GM19043 (cell line): Measurements from ENCODE around the gene GRAMD2B.
"Not testable (repeated sequence)": the region's sequence is repeated elsewhere in the genome, so short reads cannot be mapped to it uniquely, and the experiment has no call there.

Experiments used
- ATAC-seq: cut with Tn5 transposase; IDR thresholded peaks from one replicate; pipeline ENCODE4 v1.9.1; 2021; ENCODE audit warnings: low read depth; ENCODE audit not compliant: unreplicated experiment

The GRAMD2B gene, protein sequence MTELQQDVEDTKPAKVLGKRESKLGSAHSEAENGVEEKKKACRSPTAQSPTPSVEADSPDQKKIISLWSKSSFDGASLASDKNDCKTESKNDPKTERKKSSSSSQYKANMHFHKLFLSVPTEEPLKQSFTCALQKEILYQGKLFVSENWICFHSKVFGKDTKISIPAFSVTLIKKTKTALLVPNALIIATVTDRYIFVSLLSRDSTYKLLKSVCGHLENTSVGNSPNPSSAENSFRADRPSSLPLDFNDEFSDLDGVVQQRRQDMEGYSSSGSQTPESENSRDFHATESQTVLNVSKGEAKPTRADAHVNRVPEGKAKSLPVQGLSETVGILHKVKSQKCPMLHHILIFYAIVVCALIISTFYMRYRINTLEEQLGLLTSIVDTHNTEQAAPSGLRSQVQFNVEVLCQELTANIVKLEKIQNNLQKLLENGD

GRCh38 chr5:126422994-126423788 lies at the start of gene GRAMD2B:
Gene GRAMD2B, plus strand, starts transcription at chr5:126423409. Its CDS starts 198 bp downstream, at chr5:126423607.
- peak; percentile 88 for ATAC-seq

- ATAC-seq, result no peak
Measured at GRCh38 chr5:126374109-126374416, 49.1 kb upstream of the GRAMD2B start.

- ATAC-seq, result no peak
Measured at GRCh38 chr5:126376443-126376842, 46.8 kb upstream of the GRAMD2B start.

DNA sequence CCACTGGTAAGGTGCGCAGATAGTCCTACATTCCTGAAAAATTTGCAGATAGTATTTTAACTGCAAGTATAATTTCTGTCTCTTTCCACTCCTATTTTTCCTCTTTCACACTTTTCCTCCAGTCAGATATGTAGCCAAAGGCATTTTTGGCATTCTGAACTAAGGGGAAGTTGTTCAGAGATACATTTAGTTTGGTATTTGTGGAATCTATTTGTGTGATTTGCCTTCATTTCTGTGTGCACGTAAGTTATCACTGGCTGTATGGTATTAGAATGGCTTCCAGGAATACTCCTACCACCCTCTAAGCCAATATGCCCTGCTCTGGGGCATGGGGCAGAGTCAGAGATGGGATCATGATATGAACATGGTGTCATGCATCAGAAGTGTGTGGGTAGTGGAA lies 45.8 kb upstream of the GRAMD2B start:
- ATAC-seq, result no peak

DNA sequence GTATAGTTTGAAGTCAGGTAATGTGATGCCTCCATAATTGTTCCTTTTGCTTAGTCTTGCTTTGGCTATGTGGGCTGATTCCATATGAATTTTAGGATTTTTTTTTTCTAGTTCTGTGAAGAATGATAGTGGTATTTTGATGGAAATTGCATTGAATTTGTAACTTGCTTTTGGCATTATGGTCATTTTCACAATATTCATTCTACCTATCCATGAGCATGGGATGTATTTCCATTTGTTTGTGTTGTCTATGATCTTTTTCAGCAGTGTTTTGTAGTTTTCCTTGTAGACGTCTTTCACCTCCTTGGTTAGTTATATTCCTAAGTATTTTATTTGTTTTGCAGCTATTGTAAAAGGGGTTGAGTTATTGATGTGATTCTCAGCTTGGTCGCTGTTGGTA lies 42.9 kb upstream of the GRAMD2B start:
- not testable (repeated sequence) for ATAC-seq

GRCh38 chr5:126383246-126383645 lies 40.0 kb upstream of the GRAMD2B start:
- ATAC-seq, result no peak

DNA sequence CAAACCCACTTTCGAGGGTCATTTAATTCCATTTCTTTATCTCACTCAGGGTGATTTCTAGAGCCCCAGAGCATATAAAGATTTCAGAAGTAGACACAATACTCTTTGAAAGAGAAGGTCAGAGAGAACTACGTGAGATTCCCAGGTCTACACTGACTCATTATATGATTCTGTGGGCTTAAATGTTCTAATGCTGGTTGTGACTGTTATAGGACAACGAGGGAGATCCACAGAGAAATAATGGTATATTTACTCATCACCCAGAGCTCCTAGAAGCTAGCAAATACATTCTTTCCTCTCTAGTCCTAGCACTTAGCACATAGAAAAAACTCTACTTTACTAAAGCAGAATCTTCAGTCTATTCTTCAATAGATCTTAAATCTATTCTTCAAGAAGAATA lies 39.4 kb upstream of the GRAMD2B start:
- no peak for ATAC-seq

DNA sequence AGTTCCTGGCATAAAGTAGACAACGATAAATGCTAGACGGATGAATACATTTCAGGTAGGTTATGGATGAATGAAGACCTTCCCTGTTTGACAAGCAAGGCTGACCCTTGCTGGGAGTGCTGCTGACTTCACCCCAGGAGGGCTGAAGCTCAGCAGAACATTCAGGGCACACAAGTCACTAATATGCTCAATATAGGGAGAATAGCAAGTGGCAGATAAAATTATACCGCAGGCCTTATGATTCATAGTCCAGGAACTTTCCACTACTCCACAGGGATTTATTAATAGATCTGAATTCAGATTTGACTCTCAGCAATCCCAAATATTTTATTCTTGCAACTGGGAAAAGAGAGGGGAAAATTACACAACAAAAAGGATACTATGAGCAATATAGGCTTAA lies 38.2 kb upstream of the GRAMD2B start:
- no peak for ATAC-seq

GRCh38 chr5:126385524-126386502 lies 37.4 kb upstream of the GRAMD2B start:
- no peak for ATAC-seq

DNA sequence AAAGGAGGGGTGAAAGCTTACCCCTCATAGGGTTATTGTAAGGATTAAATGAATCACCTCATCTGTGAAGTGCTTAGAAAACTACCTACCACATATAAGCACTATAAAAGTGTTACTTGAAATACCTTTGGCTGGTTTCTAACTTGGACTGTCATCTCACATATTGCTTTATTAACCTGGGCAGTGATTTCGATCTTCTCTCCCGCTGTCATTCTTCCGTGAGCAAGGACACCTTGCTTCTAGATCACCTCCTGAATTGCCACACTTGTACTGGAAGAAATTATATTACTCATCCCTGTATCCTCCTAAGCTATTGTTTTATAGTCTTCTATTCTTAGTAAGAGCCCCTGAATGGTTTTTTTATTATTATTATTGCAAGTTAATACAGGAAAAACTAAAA lies 34.0 kb upstream of the GRAMD2B start:
- no peak for ATAC-seq

DNA sequence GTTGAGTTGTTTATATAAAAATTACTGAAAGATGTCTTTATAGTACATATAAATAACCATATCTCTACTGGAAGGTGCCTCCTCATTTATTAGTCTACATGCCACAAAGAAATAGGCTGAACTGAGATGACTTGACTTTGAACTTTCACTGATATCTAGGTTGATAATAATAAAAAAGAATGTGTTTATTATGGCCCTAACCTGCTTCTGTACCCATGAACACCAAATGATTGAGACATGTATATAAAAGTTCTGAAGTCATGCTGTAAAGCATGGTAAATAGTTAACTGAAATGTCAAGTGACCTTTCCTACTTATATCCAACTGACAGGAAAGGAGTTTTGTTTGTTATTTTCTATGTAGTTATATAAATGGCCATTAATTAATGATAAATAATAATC lies 33.2 kb upstream of the GRAMD2B start:
- ATAC-seq, result no peak

DNA sequence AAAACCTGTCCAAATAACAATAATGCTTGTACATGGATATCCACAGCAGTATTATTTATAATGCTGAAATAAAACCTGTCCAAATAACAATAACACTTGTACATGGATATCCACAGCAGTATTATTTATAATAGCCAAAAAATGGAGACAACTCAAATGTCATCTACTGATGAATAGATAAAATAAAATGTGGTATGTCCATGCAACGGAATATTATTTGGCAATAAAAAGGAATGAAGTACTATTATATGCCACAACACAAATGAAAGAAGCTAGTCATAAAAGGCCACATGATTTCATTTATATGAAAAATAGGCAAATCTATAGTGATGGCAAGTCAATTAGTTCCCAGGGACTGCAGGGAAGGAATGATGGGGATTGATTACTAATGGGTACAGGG lies 31.8 kb upstream of the GRAMD2B start:
- ATAC-seq, result no peak

GRCh38 chr5:126394211-126394788 lies 28.9 kb upstream of the GRAMD2B start:
- ATAC-seq, result no peak

DNA sequence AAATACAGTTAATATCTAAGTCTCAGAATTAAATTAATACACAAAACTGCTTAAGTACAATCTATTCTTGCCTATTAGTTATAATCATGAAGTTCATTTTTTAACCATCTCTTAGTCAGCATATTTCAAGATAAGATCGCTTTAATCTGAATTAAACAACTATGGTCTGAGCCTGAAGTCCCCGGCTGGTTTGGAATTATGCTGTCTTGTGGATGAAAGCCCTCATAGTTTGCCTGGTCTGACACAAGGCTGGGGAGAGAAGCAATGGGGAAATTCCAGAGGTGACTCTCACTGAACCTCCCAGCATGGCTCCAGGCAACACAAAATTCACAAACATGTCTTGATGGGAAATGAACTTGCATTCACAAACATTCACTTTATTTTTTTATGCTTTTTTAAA lies 28.0 kb upstream of the GRAMD2B start:
- no peak for ATAC-seq

- no peak for ATAC-seq
Measured at GRCh38 chr5:126395605-126396004, 27.6 kb upstream of the GRAMD2B start.

- not testable (repeated sequence) for ATAC-seq
Measured at GRCh38 chr5:126396721-126397120, 26.5 kb upstream of the GRAMD2B start.

GRCh38 chr5:126398791-126399190 lies 24.4 kb upstream of the GRAMD2B start:
- ATAC-seq, result no peak

GRCh38 chr5:126400621-126401251 lies 22.5 kb upstream of the GRAMD2B start:
- ATAC-seq, result no peak

- no peak for ATAC-seq
Measured at GRCh38 chr5:126402621-126403555, 20.3 kb upstream of the GRAMD2B start.
